ENCODE data around the gene MTMR11. TPM values are rescaled to one million over a fixed set of nuclear protein-coding genes. Genes with fewer than 3 reads are reported as not detected.

The MTMR11 gene
- total and polyA plus RNA-seq, 2 of the 8 experiments (the other 6 are each of a cell fraction or from before 2014, with no cell fraction given) = 3.7 to 4.8 TPM

DNA sequence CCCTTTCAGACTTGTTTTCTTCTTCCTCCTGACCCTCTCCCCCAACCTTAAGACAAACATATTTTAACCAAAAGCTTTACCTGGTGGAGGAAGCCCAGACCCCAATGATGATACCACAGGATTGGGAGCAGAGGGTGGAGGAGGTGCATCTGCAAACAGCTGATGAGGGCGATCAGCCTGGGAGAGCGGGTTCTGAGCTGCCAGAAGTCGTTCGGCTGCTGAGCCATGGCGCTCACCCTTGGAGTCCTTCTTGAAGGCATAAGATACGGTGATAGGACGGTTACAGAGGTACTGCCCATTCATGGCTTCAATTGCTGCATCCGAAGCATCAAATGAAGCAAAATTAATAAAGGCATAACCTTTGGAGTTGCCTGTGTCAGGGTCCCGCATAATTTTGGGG, 10.4 kb downstream of the MTMR11 start (continued):
- TF ChIP-seq SIX5 (IDR thresholded peaks at IDR 0.05; ENCODE audit: low read depth, low read length) = no peak
- TF ChIP-seq NANOG (IDR thresholded peaks at IDR 0.05; ENCODE audit: insufficient read depth, low read depth, low read length, poor library complexity, severe bottlenecking) = no peak
- TF ChIP-seq YY1 (IDR thresholded peaks at IDR 0.05; ENCODE audit: low read depth, low read length) = no peak
- no peak for TF ChIP-seq ASH2L (IDR thresholded peaks at IDR 0.05; ENCODE audit: low read length)

Data from H1 (cell line).